ENCODE measurements around the gene RAF1. TPM values are rescaled to one million over a fixed set of nuclear protein-coding genes. Genes with fewer than 3 reads are reported as not detected.
"Not testable (repeated sequence)": the region's sequence is repeated elsewhere in the genome, so short reads cannot be mapped to it uniquely, and the experiment has no call there.

RAF1 gene
- total RNA-seq, 1 donor from 2014 or later, result 92.1 TPM

GRCh38 chr3:12643724-12644123 lies 20.2 kb downstream of the RAF1 start:
- no peak for DNase-seq (ENCODE audit: low spot score)

GRCh38 chr3:12643010-12643380 lies 20.9 kb downstream of the RAF1 start:
- DNase-seq (ENCODE audit: low spot score), result no peak

DNA sequence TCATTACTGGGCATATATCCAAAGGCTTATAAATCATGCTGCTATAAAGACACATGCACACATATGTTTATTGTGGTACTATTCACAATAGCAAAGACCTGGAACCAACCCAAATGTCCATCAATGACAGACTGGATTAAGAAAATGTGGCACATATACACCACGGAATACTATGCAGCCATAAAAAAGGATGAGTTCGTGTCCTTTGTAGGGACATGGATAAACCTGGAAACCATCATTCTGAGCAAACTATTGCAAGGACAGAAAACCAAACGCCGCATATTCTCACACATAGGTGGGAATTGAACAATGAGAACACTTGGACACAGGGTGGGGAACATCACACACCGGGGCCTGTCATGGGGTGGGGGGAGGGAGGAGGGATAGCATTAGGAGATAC lies 23.1 kb downstream of the RAF1 start:
- DNase-seq (ENCODE audit: low spot score), result not testable (repeated sequence)

- DNase-seq (ENCODE audit: low spot score), result no peak
These were observed 25.8 kb downstream of the RAF1 start for GRCh38 chr3:12638105-12638504.

DNA sequence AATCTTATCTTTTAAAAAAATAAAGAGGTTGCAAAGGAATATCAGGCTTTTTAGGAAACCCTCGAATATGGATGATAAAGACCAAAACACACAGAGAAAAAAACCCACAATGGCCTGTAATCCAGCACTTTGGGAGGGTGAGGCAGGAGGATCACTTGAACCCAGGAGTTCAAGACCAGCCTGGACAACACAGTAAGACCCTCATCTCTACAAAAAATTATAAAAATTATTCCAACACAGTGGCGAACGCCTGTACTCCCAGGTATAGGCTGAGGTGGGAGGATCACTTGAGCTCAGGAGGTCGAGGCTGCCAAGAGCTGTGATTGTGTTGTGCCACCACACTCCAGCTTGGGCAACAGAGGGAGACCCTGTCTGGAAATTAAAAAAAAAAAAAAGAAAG lies 30.8 kb downstream of the RAF1 start:
- no peak for DNase-seq (ENCODE audit: low spot score)

GRCh38 chr3:12632523-12632922 lies 31.4 kb downstream of the RAF1 start:
- no peak for DNase-seq (ENCODE audit: low spot score)

DNA sequence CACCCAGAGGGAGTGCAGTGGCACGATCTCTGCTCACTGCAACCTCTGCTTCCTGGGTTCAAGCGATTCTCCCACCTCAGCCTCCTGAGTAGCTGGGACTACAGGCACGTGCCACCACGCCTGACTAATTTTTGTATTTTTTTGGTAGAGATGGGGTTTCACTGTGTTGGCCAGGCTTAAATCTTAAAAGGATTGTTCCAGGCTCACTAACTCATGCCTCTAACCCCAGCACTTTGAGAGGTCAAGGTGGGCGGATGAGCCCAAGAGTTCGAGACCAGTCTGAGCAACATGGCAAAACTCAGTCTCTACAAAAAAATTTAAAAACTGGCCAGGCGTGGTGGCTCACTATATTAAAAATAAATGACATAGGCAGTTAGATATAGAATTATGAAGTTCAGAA lies 33.1 kb downstream of the RAF1 start:
- not testable (repeated sequence) for DNase-seq (ENCODE audit: low spot score)

DNA sequence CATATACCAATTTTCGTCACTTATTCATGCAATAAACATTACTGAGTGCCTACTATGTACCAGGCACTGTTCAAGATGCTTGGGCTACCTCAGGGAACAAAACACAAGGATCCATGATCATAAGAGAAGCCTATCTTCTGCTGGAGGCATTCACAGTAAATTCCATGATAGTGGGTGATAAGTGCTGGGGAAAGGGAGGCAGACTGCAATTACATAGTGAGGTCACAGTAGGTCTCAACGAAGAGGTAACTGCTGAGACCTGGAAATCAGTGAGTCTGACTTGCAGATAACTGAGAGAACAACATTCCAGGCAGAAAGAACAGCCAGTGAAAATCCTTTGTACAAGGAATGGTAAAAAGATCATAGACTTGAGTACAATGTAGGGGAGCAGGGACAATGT lies 33.6 kb downstream of the RAF1 start:
- no peak for DNase-seq (ENCODE audit: low spot score)

- DNase-seq (ENCODE audit: low spot score), result no peak
These were observed 34.4 kb downstream of the RAF1 start for GRCh38 chr3:12629560-12629959.

DNA sequence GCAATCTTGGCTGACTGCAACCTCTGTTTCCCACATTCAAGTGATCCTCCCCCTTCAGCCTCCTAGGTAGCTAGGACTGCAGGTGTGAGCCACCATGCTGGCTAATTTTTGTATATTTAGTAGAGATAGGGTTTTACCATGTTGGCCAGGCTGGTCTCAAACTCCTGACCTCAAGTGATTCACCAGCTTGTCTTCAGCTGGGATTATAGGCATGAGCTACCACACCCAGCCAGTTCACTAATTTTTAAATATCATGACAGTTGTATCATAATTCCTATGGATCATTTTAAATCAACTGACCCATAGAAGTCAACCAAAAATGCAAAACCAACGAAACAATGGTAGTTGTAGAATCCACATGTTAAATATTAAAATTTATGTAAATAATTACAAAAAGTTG lies 35.1 kb downstream of the RAF1 start:
- DNase-seq (ENCODE audit: low spot score), result no peak

DNA sequence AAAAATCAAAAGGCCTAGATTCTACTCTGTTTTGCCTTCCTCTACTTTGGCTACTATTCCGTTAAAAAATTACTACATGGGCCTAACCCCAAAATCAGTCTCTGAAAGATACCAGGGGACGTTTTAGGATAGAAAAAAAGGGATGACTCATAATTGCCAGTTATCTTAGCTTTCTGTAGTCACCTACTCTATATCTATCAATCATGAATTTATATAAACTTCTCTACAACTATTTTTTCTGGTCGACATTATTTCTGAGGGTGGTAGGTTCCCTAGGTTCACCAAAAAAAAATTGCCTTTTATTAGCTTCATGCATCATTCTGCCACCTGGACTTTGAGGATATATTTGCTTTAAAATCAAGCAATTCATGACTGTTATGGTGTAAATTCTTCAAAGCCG lies 36.5 kb downstream of the RAF1 start:
- no peak for DNase-seq (ENCODE audit: low spot score)

GRCh38 chr3:12624964-12625363 lies 39.0 kb downstream of the RAF1 start:
- not testable (repeated sequence) for DNase-seq (ENCODE audit: low spot score)

GRCh38 chr3:12624056-12624455 lies 39.9 kb downstream of the RAF1 start:
- DNase-seq (ENCODE audit: low spot score), result no peak

DNA sequence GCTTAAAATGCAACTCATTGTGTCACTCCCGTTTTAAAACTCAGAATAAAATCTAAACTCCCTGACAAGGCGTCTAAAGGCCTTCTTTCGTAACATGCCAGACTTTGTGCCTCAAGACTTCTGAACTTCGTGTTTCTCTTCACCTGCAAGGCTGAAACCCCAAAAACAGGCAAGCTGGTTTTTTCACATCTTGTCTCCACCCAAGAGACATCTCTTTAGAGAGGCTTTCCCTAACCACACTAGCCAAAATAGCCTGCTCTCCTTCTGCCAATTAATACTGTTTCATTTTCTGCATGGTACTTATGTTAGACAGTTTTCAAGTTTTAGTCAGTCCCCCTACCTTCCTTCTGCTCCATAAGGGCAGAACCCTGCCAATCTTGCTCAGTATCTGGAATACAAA lies 41.6 kb downstream of the RAF1 start:
- DNase-seq (ENCODE audit: low spot score), result no peak

- DNase-seq (ENCODE audit: low spot score), result no peak
These were observed 43.2 kb downstream of the RAF1 start for GRCh38 chr3:12620729-12621128.

DNA sequence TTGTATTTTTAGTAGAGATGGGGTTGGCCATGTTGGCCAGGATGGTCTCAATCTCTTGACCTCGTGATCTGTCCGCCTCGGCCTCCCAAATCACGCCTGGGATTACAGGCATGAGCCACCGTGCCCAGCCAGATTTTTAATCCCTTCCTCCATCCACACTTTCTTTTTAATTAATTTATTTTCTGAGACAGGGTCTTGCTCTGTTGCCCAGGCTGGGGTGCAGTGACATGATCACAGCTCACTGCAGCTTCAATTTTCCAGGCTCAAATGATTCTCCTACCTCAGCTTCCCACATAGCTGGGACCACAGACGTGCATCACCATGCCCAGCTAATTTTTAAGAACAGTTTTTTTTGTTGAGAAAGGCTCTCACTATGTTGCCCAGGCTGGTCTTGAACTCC lies 43.6 kb downstream of the RAF1 start:
- DNase-seq (ENCODE audit: low spot score), result no peak

DNA sequence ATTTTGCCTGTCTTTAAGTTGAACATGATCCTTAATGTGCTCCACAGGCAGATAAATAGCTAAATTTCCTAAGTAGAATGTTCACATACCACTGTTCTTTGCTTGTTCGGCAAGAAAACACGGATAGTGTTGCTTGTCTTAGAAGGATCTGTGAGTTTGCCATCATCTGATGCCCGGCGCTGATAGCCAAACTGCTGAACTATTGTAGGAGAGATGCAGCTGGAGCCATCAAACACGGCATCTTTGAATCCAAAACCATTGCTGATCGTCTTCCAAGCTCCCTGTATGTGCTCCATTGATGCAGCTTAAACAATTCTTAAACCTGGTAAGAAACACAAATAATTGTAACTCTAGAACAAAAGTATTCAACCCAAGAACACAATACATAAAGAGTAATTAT lies 45.5 kb downstream of the RAF1 start:
- DNase-seq (ENCODE audit: low spot score), result no peak

- DNase-seq (ENCODE audit: low spot score), result no peak
These were observed 48.7 kb downstream of the RAF1 start for GRCh38 chr3:12615266-12615665.

DNA sequence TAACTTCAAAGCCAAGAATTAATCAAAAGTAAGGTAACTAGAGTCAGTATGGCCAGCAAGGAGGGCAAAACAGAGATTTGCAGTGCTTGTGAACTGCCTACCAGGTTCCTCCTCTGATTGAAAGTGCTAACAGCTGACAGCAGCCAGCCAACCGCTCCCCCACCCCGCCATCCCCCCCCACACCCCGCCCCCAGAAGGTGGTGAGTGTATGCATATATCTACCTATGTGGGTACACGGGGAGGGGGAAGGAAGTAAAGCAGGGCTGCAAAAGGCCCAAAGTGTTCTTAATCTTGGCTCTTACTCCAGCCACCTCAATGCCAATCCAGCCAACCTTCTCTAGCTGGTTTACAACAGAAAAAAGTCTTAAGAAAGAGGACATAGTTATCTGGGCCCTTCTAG lies 50.7 kb downstream of the RAF1 start:
- no peak for DNase-seq (ENCODE audit: low spot score)

DNA sequence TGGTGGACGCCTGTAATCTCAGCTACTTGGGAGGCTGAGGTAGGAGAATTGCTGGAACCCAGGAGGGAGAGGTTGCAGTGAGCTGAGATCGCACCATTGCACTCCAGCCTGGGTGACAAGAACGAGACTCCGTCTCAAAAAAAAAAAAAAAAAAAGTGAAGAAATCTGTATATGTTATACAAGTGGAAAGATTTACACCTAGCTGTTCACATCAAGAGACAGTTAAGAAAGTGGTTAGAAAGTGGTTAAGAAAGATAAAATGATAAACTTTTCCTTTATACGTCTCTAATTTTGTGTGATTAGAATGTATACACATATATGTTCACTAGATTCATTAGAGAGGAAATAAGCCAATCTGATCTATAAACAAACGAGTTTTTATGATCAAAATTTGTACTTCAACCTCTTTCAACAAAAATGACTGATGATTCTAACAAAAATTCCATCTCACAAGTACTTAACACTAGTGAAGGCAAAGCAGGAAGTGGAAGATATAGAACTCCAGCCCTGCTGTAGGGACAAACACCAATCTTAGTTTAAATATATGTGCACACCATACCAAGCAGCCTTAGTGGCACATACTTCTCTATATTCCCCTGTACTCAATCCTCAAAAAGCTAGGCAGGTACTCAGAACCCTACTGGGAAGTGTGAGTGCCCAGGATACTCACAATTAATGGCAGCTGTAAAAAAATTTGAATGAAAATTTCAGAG lies 51.2 kb downstream of the RAF1 start:
- DNase-seq (ENCODE audit: low spot score), result no peak

DNA sequence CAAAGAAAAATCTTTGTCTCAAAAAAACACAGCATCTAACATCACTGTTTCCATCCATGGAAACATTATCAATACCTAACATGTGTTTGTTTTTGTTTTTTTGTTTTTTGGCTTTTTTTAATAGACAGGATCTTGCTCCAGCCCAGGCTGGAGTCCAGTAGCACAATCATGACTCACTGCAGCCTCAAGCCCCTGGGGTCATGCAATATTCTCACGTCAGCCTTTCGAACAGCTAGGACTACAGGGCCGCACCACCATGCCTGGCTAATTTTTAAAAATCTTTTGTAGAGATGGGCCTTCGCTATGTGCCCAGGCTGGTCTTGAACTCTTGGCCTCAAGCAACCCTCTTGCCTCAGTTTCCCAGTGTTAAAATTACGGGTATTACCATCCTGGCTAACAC lies 52.8 kb downstream of the RAF1 start:
- no peak for DNase-seq (ENCODE audit: low spot score)

DNA sequence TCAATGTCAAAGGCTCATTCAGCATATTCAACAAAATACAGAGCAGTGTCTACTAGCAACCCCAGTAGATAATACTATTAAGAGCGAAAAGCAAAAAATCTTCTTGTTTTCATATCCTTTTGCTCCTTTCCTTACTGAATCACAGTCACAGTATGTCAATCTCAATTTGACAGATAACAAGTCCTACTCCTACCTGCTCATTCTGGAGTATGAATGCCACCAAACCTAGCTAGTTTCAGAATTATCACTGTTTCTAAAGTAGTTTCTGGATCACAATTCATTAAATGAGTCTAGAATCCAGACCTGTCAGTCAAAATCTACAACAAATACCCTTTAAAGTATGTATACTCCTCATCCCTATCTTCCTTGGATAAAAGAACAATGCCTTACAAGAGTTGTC lies 55.5 kb downstream of the RAF1 start:
- DNase-seq (ENCODE audit: low spot score), result no peak

DNA sequence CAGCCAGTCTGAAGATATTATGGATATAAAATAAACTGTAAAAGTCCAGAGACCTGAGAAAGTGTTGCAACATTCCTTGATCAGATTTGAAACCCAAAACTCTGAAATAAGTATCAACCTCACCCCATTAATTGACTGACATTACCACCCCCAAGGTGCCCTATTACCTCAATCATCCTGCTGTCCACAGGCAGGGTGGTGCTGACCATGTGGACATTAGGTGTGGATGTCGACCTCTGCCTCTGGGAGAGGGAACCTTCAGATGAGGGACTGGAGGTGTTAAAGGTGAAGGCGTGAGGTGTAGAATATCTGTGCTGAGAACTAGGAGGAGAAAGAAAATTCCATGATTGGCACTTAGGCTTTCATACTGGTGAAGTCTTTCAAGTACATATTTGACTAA lies 59.9 kb downstream of the RAF1 start:
- no peak for DNase-seq (ENCODE audit: low spot score)

- no peak for DNase-seq (ENCODE audit: low spot score)
These were observed 62.8 kb downstream of the RAF1 start for GRCh38 chr3:12601072-12601471.
